HUES6 (cell line): ENCODE results near the gene CLDN22.

ENCODE experiments used
- H3K27ac ChIP-seq: 2 replicates; pipeline ENCODE4 v1.7.0; 2013; ENCODE audit warnings: low read depth, mild to moderate bottlenecking, low read length, inconsistent platforms
- H3K27me3 ChIP-seq: 2 replicates; pipeline ENCODE4 v1.6.1; 2013; ENCODE audit warnings: low read length; ENCODE audit not compliant: control insufficient read depth, insufficient read depth
- H3K36me3 ChIP-seq: 2 replicates; pipeline ENCODE4 v1.6.1; 2013; ENCODE audit warnings: low read length; ENCODE audit not compliant: control insufficient read depth, insufficient read depth
- H3K4me1 ChIP-seq: 2 replicates; pipeline ENCODE4 v1.6.1; 2013; ENCODE audit warnings: low read length; ENCODE audit not compliant: control insufficient read depth, insufficient read depth
- H3K4me3 ChIP-seq: 2 replicates; pipeline ENCODE4 v1.5.1; 2013; ENCODE audit warnings: low read depth, low read length
- H3K9ac ChIP-seq: one replicate; pipeline ENCODE4 v1.6.1; 2013; ENCODE audit warnings: mild to moderate bottlenecking, low read length
- H3K9me3 ChIP-seq: 2 replicates; pipeline ENCODE4 v1.6.1; 2013; ENCODE audit warnings: low read depth, low read length; ENCODE audit not compliant: control insufficient read depth, insufficient read depth

Gene CLDN22

DNA sequence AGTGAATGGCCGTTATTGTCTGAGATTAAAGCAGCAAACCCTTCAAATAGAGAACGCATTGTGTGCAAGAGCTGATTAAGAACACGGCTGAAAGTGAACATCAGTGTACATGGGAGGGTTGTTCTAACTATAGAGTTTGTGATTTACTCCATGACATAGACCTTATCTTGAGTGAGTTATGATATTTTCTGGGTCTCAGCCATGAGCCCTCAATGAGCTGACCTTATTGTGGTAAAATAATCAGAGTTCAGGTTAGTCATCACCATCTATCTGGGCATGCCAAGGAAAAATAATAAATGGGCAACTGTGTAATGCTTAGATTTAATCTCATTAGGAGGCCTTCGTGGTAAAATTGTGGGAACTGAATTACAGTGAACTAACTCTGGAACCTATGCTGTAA lies 35.3 kb upstream of the CLDN22 start:
- Histone ChIP-seq H3K9me3 (no peaks in the 10 kb centered on the region), H3K36me3 (no peaks in the 10 kb centered on the region), H3K9ac (no peak overlapping the region), H3K27ac (no peak overlapping the region), H3K4me3 (no peak overlapping the region), H3K4me1 (no peaks in the 10 kb centered on the region), H3K27me3 (no peaks in the 10 kb centered on the region)

- Histone ChIP-seq H3K9me3 (no peaks in the 10 kb centered on the region), H3K36me3 (no peaks in the 10 kb centered on the region), H3K27ac (no peak overlapping the region), H3K27me3 (no peaks in the 10 kb centered on the region), H3K4me3 (no peak overlapping the region), H3K9ac (no peak overlapping the region), H3K4me1 (no peaks in the 10 kb centered on the region)
Observed at GRCh38 chr4:183354219-183354618, 34.1 kb upstream of the CLDN22 start.

- no peaks in the 10 kb centered on the region for H3K9me3 ChIP-seq
- no peaks in the 10 kb centered on the region for H3K27me3 ChIP-seq
- H3K27ac ChIP-seq, result no peak overlapping the region
- H3K4me3 ChIP-seq, result no peak overlapping the region
- no peaks in the 10 kb centered on the region for H3K4me1 ChIP-seq
- H3K36me3 ChIP-seq, result no peaks in the 10 kb centered on the region
- H3K9ac ChIP-seq, result no peak overlapping the region
Observed at GRCh38 chr4:183353557-183353956, 33.5 kb upstream of the CLDN22 start.

- Histone ChIP-seq H3K4me1 (no peaks in the 10 kb centered on the region), H3K4me3 (no peak overlapping the region), H3K27me3 (no peaks in the 10 kb centered on the region), H3K9me3 (no peaks in the 10 kb centered on the region), H3K9ac (no peak overlapping the region), H3K27ac (no peak overlapping the region), H3K36me3 (no peaks in the 10 kb centered on the region)
Observed at GRCh38 chr4:183352546-183352945, 32.5 kb upstream of the CLDN22 start.

GRCh38 chr4:183350317-183351071 lies 30.4 kb upstream of the CLDN22 start:
- H3K36me3 ChIP-seq, result no peaks in the 10 kb centered on the region
- H3K4me3 ChIP-seq, result no peak overlapping the region
- no peak overlapping the region for H3K27ac ChIP-seq
- H3K9ac ChIP-seq, result no peak overlapping the region
- H3K27me3 ChIP-seq, result no peaks in the 10 kb centered on the region
- no peaks in the 10 kb centered on the region for H3K4me1 ChIP-seq
- no peaks in the 10 kb centered on the region for H3K9me3 ChIP-seq

DNA sequence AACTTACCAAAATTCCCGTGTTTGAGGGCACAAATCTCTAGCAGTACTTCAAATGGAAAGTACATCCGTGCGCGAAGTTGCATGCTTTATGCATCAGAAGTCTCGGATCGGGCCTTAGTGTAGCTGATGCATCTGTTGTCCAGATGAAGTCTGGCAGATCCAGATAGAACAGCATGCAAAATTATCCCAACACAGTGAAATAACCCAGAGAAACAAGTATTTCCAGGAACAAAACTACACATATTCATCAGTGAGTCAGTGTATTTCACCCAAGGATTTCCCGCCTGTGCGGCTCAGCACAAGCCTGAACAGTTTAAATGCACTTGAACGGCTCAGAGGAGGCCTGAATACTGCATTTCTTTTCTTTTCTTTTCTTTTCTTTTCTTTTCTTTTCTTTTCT lies 29.6 kb upstream of the CLDN22 start:
- Histone ChIP-seq H3K27ac (no peak overlapping the region), H3K4me1 (no peaks in the 10 kb centered on the region), H3K9ac (no peak overlapping the region), H3K27me3 (no peaks in the 10 kb centered on the region), H3K9me3 (no peaks in the 10 kb centered on the region), H3K4me3 (no peak overlapping the region), H3K36me3 (no peaks in the 10 kb centered on the region)

- Histone ChIP-seq H3K4me3 (no peak overlapping the region), H3K9ac (no peak overlapping the region), H3K36me3 (no peaks in the 10 kb centered on the region), H3K9me3 (no peaks in the 10 kb centered on the region), H3K27me3 (no peaks in the 10 kb centered on the region), H3K27ac (no peak overlapping the region), H3K4me1 (no peaks in the 10 kb centered on the region)
Observed at GRCh38 chr4:183348706-183349659, 28.9 kb upstream of the CLDN22 start.

DNA sequence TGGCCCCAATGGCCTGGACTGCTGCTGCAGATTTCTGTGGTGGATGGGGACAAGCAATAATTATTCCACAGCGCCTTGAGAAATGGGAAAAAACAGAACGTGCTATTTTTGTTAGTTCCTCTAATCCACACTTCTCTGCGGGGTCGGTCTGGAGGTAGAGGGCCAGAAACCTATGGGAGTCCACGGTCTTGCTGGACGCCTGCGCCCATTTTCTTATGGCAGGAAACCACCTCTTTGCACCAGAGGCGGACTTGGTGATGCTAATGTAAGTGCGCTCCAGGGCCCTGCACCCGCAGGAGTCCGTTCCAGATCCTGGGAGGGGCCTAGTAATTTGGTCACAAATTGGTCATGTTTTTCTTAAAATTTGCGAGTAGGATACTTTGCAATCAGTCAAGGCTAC lies 28.1 kb upstream of the CLDN22 start:
- H3K4me3 ChIP-seq, result no peak overlapping the region
- H3K27me3 ChIP-seq, result no peaks in the 10 kb centered on the region
- no peak overlapping the region for H3K27ac ChIP-seq
- no peak overlapping the region for H3K9ac ChIP-seq
- H3K4me1 ChIP-seq, result no peaks in the 10 kb centered on the region
- no peaks in the 10 kb centered on the region for H3K36me3 ChIP-seq
- H3K9me3 ChIP-seq, result no peaks in the 10 kb centered on the region

DNA sequence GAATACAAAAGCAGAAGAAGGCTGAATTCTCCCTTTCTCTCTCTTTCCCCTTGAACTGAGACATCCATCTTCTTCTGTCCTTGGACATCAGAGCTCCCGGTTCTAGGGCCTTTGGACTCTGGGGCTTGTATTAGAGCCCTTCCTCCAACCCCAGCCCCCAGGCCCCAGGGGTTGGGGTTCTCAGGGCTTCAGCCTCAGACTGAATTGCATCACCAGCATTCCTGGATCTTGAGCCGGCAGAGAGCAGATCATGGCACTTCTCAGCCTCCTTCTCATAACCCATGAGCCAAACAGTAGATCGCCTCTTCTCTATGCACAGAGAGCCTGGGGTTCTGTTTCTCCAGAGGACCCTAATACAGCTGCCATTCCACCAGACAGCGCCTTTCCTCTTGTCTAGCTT lies 27.5 kb upstream of the CLDN22 start:
- Histone ChIP-seq H3K4me1 (no peaks in the 10 kb centered on the region), H3K9ac (no peak overlapping the region), H3K27me3 (no peaks in the 10 kb centered on the region), H3K27ac (no peak overlapping the region), H3K9me3 (no peaks in the 10 kb centered on the region), H3K36me3 (no peaks in the 10 kb centered on the region), H3K4me3 (no peak overlapping the region)

DNA sequence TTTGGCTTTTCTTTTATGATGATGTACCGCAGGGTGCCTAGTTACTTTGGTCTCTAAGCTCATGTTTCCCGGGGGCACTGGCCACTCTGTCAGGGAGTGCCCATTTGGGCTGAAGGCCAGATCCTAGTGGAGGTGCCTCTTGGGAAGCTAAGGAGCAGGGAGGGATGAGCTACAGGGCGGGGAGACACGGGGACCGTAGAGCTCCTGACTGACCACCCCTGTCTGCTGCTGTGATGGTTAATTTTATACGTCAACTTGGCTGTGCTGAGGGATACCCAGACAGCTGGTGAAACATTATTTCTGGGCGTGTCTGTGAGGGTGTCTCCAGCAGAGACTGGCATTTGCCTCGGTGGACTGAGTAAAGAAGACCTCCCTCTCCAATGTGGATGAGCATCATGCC lies 27.1 kb upstream of the CLDN22 start:
- H3K4me3 ChIP-seq, result no peak overlapping the region
- H3K9ac ChIP-seq, result no peak overlapping the region
- H3K4me1 ChIP-seq, result no peaks in the 10 kb centered on the region
- no peak overlapping the region for H3K27ac ChIP-seq
- no peaks in the 10 kb centered on the region for H3K9me3 ChIP-seq
- no peaks in the 10 kb centered on the region for H3K36me3 ChIP-seq
- no peaks in the 10 kb centered on the region for H3K27me3 ChIP-seq

- Histone ChIP-seq H3K36me3 (no peaks in the 10 kb centered on the region), H3K9ac (no peak overlapping the region), H3K4me1 (no peaks in the 10 kb centered on the region), H3K9me3 (no peaks in the 10 kb centered on the region), H3K27me3 (no peaks in the 10 kb centered on the region), H3K4me3 (no peak overlapping the region), H3K27ac (no peak overlapping the region)
Observed at GRCh38 chr4:183345261-183345660, 25.2 kb upstream of the CLDN22 start.
